K562 (cell line): Measurements from ENCODE around the gene FTSJ1. TPM values are rescaled to one million over a fixed set of nuclear protein-coding genes. Genes with fewer than 3 reads are reported as not detected.
A peak's percentile ranks its signal among the peaks of the same experiment; 100 is the strongest.

Experiments used
- CBX3 ChIP-seq, 2 experiments: IDR thresholded peaks; 1 replicate in 1 of 2; 2 replicates in 1 of 2; pipeline ENCODE4 v1.6.1; 2012; ENCODE audit warnings: inconsistent platforms in 2 of 2, low read length in 2 of 2, borderline replicate concordance in 1 of 2, control low read depth in 1 of 2
- GMEB1 ChIP-seq: fragments of 250-450 bp; sonication (Bioruptor Pico); IDR thresholded peaks from 2 replicates; pipeline ENCODE4 v1.4.0; 2020; ENCODE audit warnings: mild to moderate bottlenecking
- RBBP5 ChIP-seq: fragments of 200-600 bp; sonication (generic); IDR thresholded peaks from 2 replicates; pipeline ENCODE4 v1.6.1; 2012; ENCODE audit warnings: borderline replicate concordance, mild to moderate bottlenecking, low read length, control low read depth, inconsistent platforms; ENCODE audit not compliant: insufficient read depth, poor library complexity, severe bottlenecking
- TEAD1 ChIP-seq, 2 experiments: fragments of 450-650 bp in 1 of 2; sonication (generic) in 1 of 2; formaldehyde crosslinking; IDR thresholded peaks; 2 replicates each; pipeline versions ENCODE4 v1.4.0 to v1.8.0; 2020 to 2022; ENCODE audit warnings: mild to moderate bottlenecking in 2 of 2, missing genetic modification reagents in 1 of 2
- TOE1 ChIP-seq, 2 experiments: fragments of 450-650 bp in 1 of 2; sonication (generic) in 1 of 2; formaldehyde crosslinking in 1 of 2; IDR thresholded peaks; 2 replicates each; pipeline versions ENCODE4 v1.7.1 to v1.8.0; 2016 to 2022; ENCODE audit warnings: borderline replicate concordance in 2 of 2, mild to moderate bottlenecking in 2 of 2, antibody characterized with exemption in 1 of 2, inconsistent platforms in 1 of 2, low read depth in 1 of 2, missing genetic modification reagents in 1 of 2, moderate library complexity in 1 of 2
- ZFP30 ChIP-seq: fragments of 250-450 bp; sonication (Bioruptor Pico); IDR thresholded peaks from 2 replicates; pipeline ENCODE4 v1.8.0; 2022; ENCODE audit warnings: moderate library complexity, mild to moderate bottlenecking, inconsistent platforms, borderline replicate concordance
- ZNF140 ChIP-seq: fragments of 250-450 bp; sonication (Bioruptor Pico); IDR thresholded peaks from 2 replicates; pipeline ENCODE4 v1.8.0; 2021; ENCODE audit warnings: moderate library complexity, mild to moderate bottlenecking, inconsistent platforms
- ZNF3 ChIP-seq: fragments of 250-450 bp; sonication (Bioruptor Pico); IDR thresholded peaks from 2 replicates; pipeline ENCODE4 v1.5.0; 2021; ENCODE audit warnings: mild to moderate bottlenecking, moderate library complexity
- ZNF445 ChIP-seq: fragments of 250-450 bp; sonication (Bioruptor Pico); IDR thresholded peaks from 2 replicates; pipeline ENCODE4 v1.4.0; 2020; ENCODE audit warnings: low read depth, mild to moderate bottlenecking, moderate library complexity
- polyA plus RNA-seq, 8 experiments: library from polyadenylated mRNA; depleted of rRNA in 4 of 8; stranded (reverse) in 5 of 8; unstranded in 3 of 8; fragments of >200 nt; fragmentation: Nextera tagmentation in 2 of 8; fragmentation: Illumina TruSeq in 1 of 8; extraction: Ambion mirVana in 2 of 8; extraction: Trizol in 1 of 8; gene quantifications; 2 replicates each; pipeline versions ENCODE4 v1.2.1 to v1.2.3, GENCODE V29; 2011 to 2014; ENCODE audit warnings: inconsistent platforms in 1 of 8, missing spikeins in 1 of 8
- total RNA-seq, 7 experiments: library from RNA; depleted of rRNA in 6 of 7; stranded (reverse); fragments of >200 nt in 6 of 7; fragmentation: Illumina TruSeq in 2 of 7; extraction: Trizol in 2 of 7; gene quantifications; 2 replicates each; pipeline versions ENCODE4 v1.2.1 to v1.2.3, GENCODE V29; 2011 to 2021; ENCODE audit warnings: low replicate concordance in 1 of 7
- TF ChIP-seq, protein P1 (sequence below): fragments of 200-600 bp; sonication (generic); IDR thresholded peaks from one replicate; pipeline ENCODE4 v1.6.1; 2012; ENCODE audit warnings: mild to moderate bottlenecking, low read depth, low read length, inconsistent platforms

The FTSJ1 gene
- total and polyA plus RNA-seq, 9 of the 15 experiments (the other 6 are each of a cell fraction or from before 2014, with no cell fraction given), result 12.2 to 95.6 (median 71.6) TPM

GRCh38 chrX:48475774-48476577 is at the start of gene FTSJ1 (continued):
- TF ChIP-seq, protein P1, sequence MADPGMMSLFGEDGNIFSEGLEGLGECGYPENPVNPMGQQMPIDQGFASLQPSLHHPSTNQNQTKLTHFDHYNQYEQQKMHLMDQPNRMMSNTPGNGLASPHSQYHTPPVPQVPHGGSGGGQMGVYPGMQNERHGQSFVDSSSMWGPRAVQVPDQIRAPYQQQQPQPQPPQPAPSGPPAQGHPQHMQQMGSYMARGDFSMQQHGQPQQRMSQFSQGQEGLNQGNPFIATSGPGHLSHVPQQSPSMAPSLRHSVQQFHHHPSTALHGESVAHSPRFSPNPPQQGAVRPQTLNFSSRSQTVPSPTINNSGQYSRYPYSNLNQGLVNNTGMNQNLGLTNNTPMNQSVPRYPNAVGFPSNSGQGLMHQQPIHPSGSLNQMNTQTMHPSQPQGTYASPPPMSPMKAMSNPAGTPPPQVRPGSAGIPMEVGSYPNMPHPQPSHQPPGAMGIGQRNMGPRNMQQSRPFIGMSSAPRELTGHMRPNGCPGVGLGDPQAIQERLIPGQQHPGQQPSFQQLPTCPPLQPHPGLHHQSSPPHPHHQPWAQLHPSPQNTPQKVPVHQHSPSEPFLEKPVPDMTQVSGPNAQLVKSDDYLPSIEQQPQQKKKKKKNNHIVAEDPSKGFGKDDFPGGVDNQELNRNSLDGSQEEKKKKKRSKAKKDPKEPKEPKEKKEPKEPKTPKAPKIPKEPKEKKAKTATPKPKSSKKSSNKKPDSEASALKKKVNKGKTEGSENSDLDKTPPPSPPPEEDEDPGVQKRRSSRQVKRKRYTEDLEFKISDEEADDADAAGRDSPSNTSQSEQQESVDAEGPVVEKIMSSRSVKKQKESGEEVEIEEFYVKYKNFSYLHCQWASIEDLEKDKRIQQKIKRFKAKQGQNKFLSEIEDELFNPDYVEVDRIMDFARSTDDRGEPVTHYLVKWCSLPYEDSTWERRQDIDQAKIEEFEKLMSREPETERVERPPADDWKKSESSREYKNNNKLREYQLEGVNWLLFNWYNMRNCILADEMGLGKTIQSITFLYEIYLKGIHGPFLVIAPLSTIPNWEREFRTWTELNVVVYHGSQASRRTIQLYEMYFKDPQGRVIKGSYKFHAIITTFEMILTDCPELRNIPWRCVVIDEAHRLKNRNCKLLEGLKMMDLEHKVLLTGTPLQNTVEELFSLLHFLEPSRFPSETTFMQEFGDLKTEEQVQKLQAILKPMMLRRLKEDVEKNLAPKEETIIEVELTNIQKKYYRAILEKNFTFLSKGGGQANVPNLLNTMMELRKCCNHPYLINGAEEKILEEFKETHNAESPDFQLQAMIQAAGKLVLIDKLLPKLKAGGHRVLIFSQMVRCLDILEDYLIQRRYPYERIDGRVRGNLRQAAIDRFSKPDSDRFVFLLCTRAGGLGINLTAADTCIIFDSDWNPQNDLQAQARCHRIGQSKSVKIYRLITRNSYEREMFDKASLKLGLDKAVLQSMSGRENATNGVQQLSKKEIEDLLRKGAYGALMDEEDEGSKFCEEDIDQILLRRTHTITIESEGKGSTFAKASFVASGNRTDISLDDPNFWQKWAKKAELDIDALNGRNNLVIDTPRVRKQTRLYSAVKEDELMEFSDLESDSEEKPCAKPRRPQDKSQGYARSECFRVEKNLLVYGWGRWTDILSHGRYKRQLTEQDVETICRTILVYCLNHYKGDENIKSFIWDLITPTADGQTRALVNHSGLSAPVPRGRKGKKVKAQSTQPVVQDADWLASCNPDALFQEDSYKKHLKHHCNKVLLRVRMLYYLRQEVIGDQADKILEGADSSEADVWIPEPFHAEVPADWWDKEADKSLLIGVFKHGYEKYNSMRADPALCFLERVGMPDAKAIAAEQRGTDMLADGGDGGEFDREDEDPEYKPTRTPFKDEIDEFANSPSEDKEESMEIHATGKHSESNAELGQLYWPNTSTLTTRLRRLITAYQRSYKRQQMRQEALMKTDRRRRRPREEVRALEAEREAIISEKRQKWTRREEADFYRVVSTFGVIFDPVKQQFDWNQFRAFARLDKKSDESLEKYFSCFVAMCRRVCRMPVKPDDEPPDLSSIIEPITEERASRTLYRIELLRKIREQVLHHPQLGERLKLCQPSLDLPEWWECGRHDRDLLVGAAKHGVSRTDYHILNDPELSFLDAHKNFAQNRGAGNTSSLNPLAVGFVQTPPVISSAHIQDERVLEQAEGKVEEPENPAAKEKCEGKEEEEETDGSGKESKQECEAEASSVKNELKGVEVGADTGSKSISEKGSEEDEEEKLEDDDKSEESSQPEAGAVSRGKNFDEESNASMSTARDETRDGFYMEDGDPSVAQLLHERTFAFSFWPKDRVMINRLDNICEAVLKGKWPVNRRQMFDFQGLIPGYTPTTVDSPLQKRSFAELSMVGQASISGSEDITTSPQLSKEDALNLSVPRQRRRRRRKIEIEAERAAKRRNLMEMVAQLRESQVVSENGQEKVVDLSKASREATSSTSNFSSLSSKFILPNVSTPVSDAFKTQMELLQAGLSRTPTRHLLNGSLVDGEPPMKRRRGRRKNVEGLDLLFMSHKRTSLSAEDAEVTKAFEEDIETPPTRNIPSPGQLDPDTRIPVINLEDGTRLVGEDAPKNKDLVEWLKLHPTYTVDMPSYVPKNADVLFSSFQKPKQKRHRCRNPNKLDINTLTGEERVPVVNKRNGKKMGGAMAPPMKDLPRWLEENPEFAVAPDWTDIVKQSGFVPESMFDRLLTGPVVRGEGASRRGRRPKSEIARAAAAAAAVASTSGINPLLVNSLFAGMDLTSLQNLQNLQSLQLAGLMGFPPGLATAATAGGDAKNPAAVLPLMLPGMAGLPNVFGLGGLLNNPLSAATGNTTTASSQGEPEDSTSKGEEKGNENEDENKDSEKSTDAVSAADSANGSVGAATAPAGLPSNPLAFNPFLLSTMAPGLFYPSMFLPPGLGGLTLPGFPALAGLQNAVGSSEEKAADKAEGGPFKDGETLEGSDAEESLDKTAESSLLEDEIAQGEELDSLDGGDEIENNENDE, result no peak
- TF ChIP-seq ZFP30 (CRISPR knock-in tag), result no peak
- TF ChIP-seq TEAD1 (CRISPR knock-in tag; IDR thresholded peaks at IDR 0.05), result peak in 1 of 2 experiments; percentile 56; a peak in 1 of 4 replicates
- no peak for TF ChIP-seq ZNF140 (CRISPR knock-in tag)
- peak in 1 of 2 experiments; percentile 32; a peak in 1 of 3 replicates for TF ChIP-seq CBX3 (IDR thresholded peaks at IDR 0.05; ENCODE audit: borderline replicate concordance in 1 of 2, low read length in 2 of 2)
- no peak for TF ChIP-seq TOE1 (IDR thresholded peaks at IDR 0.05; ENCODE audit: borderline replicate concordance)
- TF ChIP-seq TOE1 (CRISPR knock-in tag; IDR thresholded peaks at IDR 0.05; ENCODE audit: borderline replicate concordance, low read depth), result no peak
- TF ChIP-seq GMEB1 (CRISPR knock-in tag), result peak; percentile 96
- TF ChIP-seq ZNF3 (CRISPR knock-in tag), result no peak
- TF ChIP-seq ZNF445 (CRISPR knock-in tag), result no peak
- peak; percentile 56 for TF ChIP-seq RBBP5
